ENCODE measurements around the gene ZNF630.
"Not testable (repeated sequence)": the region's sequence is repeated elsewhere in the genome, so short reads cannot be mapped to it uniquely, and the experiment has no call there.

ZNF630 gene

DNA sequence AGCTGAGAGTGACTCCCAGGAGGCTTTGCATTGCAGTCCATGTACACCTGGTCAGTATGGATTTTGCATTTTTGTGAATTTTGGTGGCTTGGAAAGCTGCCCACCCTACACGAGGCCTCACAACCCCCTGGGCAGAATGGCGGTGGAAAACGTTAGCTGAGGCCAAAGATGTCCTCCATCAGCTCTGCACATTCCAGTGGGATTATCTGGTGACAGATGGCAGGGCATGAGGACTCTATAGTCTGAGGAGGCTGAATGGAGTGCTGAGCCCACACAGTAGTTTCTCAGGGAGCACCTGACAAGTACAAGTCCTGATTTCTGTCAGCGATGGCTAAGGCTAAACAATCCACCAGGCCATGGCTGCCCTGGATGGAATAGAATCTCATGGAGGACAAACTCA is 43.9 kb downstream of the ZNF630 start:
- DNase-seq: not testable (repeated sequence)

DNA sequence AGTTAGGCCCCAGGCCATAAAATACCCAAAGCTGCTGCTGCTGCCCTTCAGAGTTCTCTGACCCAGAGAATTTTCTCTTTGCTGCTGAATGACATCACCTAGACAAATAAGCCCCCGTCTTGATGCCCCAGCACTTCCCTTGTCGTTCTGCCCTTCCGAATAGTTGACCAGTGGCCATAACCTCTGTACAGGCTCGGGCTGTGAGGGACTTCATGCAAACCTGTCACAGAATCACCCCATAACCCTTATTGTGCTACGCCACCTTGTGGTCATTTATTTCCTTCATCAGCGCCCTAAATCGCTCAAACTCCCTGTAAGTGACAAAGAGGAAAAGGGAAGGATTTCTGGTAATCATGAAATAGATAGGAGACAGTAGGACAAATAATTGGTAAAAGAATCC is 45.9 kb downstream of the ZNF630 start:
- DNase-seq: no peak

DNA sequence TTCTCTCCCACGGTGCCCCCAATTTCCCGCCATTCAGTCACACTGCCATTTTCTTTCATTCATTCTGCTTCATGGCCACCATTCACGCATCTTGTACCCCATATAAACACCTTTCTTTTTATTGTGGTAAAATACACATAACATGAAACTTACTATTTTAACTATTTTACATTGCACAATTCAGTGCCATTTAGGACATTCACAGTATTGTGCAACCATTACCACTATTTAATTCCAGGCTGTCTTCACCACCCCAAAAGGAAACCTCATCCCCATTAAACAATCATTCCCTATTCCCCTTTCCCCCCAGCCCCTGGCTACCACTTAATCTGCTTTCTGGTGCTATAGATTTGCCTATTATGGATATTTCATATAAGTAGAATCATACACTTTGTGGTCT is 48.7 kb downstream of the ZNF630 start:
- DNase-seq: no peak

DNA sequence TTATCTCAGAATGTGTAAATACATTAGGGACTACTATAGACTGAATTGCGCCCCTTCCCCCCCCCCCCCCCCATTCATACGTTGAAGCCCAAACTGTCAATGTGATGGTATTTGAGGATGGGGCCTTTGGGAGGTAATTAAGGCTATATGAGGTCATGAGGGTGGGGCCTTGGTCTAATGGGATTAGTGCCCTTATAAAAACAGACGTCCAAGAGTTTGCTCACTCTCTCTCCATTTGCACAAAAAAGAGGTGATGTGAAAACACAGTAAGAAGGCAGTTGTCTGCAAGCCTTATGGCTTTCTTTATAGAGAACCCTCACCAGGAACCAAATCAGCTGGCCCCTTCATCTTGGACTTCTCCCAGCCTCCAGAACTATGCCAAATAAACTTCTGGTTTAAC is 49.3 kb downstream of the ZNF630 start:
- no peak for DNase-seq

DNA sequence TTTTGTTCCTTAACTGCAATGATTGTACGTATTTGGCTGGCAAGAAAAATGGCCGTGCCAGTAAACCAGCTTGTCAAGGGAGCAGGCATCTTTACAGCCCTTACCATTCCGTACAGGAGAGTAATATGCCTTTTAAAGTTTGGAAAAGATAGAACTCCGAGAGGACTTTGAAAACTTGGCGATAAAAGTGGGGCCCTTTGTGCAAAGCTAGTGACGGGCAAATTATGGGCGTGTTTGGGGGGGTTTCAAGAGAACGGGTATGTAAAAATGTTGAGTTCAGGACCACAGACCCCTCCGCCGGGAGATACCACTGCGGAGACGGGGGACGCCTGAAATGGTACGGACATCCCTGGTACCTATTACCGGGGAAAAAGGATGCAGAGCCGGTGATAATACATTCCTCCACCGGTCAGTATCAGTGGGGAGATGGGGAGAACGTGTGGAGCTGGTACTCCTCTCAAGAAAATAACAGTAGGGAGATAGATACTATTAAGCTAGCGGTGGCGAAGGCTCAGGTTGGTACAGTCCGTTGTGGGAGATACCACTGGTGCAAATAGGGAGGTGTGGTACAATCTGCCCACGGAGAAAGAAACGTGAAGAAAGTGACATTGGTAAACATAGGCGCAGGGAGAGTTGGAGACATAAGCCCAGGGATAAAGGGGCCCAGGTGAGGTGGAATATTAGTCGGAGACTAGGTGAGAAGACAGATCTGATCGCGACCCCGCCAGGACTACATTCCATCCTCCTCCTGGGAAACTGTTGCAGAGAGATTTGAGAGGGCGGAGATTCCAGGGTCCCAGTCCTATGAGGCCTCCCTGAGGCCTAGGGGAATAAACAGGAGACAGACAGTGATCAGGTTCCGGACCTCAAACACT is 50.2 kb downstream of the ZNF630 start:
- DNase-seq: peak; percentile 91

DNA sequence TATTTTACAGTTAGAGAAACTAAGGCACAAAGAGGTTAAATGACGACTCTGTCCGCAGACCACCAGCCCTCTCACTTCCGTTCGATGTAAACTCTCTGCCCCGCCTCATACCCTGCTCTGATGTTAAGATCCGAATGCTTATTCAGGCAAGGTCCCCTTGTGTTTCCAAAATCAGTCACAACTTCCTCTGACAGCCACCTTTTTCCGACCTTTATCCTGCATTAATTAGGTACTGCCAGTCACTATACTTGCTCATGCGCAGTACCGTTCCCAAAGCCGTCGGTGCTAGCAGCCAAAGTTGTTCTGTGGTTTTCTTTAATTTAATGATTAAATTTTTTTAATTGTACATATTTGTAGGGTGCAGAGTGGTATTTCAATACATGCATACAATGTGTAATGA is 51.0 kb downstream of the ZNF630 start:
- DNase-seq: not testable (repeated sequence)

DNA sequence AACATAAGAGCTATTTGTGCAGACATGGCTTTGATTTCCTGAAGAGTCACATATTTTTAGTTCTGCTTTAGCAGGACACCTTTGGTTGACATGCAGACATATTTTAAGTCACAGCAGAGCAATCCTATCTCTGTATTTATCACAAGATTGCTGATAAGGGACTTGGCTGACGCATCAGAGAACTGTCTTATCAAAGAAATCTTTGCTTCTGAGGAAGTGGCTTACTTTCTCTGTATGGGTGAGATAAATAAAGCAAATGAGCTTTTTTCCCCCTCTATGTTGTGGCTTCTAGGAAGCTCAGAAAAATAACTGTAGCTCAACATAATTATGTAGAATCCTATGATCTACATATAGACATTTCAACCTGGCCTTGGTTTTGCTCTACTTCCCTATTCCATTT is 51.5 kb downstream of the ZNF630 start:
- DNase-seq: not testable (repeated sequence)

DNA sequence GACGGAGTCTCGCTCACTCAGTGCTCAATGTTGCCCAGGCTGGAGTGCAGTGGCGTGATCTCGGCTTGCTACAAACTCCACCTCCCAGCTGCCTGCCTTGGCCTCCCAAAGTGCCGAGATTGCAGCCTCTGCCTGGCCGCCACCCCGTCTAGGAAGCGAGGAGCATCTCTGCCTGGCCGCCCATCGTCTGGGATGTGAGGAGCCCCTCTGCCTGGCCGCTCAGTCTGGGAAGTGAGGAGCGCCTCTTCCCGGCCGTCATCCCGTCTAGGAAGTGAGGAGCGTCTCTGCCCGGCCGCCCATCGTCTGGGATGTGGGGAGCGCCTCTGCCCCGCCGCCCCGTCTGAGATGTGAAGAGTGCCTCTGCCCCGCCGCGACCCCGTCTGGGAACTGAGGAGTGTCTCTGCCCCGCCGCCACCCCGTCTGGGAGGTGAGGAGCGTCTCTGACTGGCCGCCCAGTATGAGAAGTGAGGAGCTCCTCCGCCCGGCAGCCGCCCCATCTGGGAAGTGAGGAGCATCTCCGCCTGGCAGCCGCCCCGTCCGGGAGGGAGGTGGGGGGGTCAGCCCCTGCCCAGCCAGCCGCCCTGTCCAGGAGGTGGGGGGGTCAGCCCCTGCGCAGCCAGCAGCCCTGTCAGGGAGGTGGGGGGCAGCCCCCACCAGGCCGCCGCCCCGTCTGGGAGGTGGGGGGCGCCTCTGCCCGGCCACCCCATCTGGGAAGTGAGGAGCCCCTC is 54.7 kb downstream of the ZNF630 start:
- not testable (repeated sequence) for DNase-seq

DNA sequence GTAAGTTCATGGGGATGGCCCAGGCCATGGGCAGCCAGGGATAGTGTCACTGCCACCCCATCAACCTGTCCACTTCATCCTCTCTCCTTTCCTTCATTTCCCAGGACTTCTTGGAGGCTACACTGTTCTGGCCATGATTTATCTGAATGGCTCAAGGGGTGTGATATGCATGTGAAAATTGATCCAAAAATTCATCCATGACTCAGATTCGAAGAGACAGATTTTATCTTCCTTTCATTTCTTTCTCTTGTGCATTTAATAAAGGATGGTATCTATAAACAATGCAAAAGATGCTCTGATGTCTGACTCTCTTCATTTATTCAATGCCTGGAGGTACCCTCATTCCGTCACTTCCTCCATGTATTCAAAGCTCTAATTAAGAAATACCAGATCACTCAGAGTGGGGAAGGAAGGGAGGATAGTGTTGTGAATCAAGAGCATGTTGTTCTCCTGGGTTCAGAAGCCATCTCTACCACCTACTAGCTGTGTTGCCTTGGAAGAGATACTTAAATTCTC is 61.9 kb downstream of the ZNF630 start:
- not testable (repeated sequence) for DNase-seq

Data from right forelimb (tissue), 1 donor.